Skeletal muscle satellite cell (primary cell): ENCODE results near the gene URB1.

ENCODE experiments used
- small RNA-seq: library from RNA; depleted of rRNA; stranded (forward); fragments of <200 nt; gene quantifications from one replicate; pipeline ENCODE3, GENCODE V24; 2012

Gene URB1

Small RNA genes within 50 kb of the gene (small RNA-seq; reads per million reads assigned to genes)
- 325 reads per million, percentile 98 among the genes with 10 or more reads in this experiment for gene SNORA80A
